Posterior cingulate gyrus (tissue), 11 donors: ENCODE measurements around the gene NOS1AP.
"Not testable (repeated sequence)": the region's sequence is repeated elsewhere in the genome, so short reads cannot be mapped to it uniquely, and the experiment has no call there.

Experiments
- DNase-seq, 10 donors: peaks; one replicate each; pipeline versions ENCODE4 v3.0.0 to v3.0.0-alpha.2; 2020 to 2021; ENCODE audit warnings: mixed read lengths in 3 of 10
- intact Hi-C: fragments of 100-400 bp; cut with DNase I; formaldehyde crosslinking; loops from one replicate; pipeline ENCODE4 v1.15.1; 2023

Gene NOS1AP

GRCh38 chr1:162417650-162418049, 348.2 kb downstream of the NOS1AP start:
- intact Hi-C loops: no loop called here
- DNase-seq: no peak

GRCh38 chr1:162418584-162418983, 349.1 kb downstream of the NOS1AP start:
- DNase-seq, intact Hi-C loops: not testable (repeated sequence)

- intact Hi-C loops, DNase-seq: not testable (repeated sequence)
These were observed 350.0 kb downstream of the NOS1AP start for GRCh38 chr1:162419450-162419931.
